ENCODE data around the gene ADAMTSL3. TPM values are rescaled to one million over a fixed set of nuclear protein-coding genes. Genes with fewer than 3 reads are reported as not detected.

The ADAMTSL3 gene
- total and polyA plus RNA-seq, 11 donors = 1.3 to 13.2 (median 7.3) TPM

DNA sequence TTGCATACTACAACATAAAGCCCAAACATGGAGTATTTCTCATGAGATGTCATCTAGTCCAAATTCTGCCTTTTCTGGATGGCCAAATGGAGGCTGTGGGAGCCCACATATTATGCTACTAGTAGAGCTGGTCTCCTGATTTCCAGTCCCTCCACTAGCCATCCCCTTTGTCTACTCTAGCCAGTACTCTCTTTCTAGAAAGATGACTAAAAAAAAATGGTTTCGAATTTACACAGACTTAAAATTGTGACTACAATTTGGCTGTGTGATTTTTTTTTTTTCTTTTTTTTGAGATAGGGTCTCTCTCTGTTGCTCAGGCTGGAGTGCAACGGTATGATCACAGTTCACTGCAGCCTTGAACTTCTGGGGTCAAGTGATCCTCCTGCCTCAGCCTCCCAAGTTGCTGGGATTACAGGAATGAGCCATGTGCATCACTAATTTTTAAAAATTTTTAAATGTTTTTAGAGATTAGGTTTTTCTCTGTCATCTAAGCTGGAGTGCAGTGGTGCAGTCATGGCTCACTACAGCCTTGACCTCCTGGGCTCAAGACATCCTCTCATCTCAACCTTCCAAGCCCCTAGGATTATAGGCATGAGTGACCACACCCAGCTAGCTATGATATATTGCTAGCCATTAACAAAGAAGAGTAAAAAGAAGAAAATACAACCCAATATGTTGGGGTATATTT, 273.9 kb downstream of the ADAMTSL3 start:
- TF ChIP-seq POLR2A (IDR thresholded peaks at IDR 0.05) = no peak
- TF ChIP-seq, protein P1, sequence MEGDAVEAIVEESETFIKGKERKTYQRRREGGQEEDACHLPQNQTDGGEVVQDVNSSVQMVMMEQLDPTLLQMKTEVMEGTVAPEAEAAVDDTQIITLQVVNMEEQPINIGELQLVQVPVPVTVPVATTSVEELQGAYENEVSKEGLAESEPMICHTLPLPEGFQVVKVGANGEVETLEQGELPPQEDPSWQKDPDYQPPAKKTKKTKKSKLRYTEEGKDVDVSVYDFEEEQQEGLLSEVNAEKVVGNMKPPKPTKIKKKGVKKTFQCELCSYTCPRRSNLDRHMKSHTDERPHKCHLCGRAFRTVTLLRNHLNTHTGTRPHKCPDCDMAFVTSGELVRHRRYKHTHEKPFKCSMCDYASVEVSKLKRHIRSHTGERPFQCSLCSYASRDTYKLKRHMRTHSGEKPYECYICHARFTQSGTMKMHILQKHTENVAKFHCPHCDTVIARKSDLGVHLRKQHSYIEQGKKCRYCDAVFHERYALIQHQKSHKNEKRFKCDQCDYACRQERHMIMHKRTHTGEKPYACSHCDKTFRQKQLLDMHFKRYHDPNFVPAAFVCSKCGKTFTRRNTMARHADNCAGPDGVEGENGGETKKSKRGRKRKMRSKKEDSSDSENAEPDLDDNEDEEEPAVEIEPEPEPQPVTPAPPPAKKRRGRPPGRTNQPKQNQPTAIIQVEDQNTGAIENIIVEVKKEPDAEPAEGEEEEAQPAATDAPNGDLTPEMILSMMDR (IDR thresholded peaks at IDR 0.05) = no peak
- Histone ChIP-seq H3K36me3 (peaks cover 0 to 46% (median 0%) of the 10 kb centered on the region in 9 donors), H3K4me1 (peaks cover 0 to 13% (median 0%) of the 10 kb centered on the region in 12 donors), H3K4me3 (no peak overlapping the region), H3K27ac (no peak overlapping the region), H3K27me3 (no peaks in the 10 kb centered on the region), H3K9me3 (no peaks in the 10 kb centered on the region)
- WGBS, 4 donors = 92 to 95% (median 94%) methylated on average over 2 of the region's 2 CpGs
- no peak for ATAC-seq
- intact Hi-C loops (cut with DNase I) = no loop called here
- DNase-seq = no peak

- no peak overlapping the region for H3K27ac ChIP-seq
- peaks cover 0 to 13% (median 0%) of the 10 kb centered on the region in 12 donors for H3K4me1 ChIP-seq
- 78 to 88% (median 83%) methylated on average over 1 of the region's 1 CpG for WGBS, 4 donors
- TF ChIP-seq POLR2A (IDR thresholded peaks at IDR 0.05) = no peak
- TF ChIP-seq, protein P1 (IDR thresholded peaks at IDR 0.05) = no peak
- DNase-seq = no peak
- peaks cover 0 to 46% (median 0%) of the 10 kb centered on the region in 9 donors for H3K36me3 ChIP-seq
- H3K9me3 ChIP-seq = no peaks in the 10 kb centered on the region
- no peak for ATAC-seq
- intact Hi-C loops (cut with DNase I) = no loop called here
- no peaks in the 10 kb centered on the region for H3K27me3 ChIP-seq
- no peak overlapping the region for H3K4me3 ChIP-seq
These were observed 274.4 kb downstream of the ADAMTSL3 start for GRCh38 chr15:83928392-83928734.

- H3K27ac ChIP-seq = peak overlapping the region in 1 of 12 donors; percentile 61
- DNase-seq = no peak
- ATAC-seq = no peak
- intact Hi-C loops (cut with DNase I) = no loop called here
- peaks cover 0 to 3% (median 0%) of the 10 kb centered on the region in 12 donors for H3K9me3 ChIP-seq
- peaks cover 0 to 13% (median 0%) of the 10 kb centered on the region in 12 donors for H3K4me1 ChIP-seq
- no peaks in the 10 kb centered on the region for H3K27me3 ChIP-seq
- H3K4me3 ChIP-seq = no peak overlapping the region
- H3K36me3 ChIP-seq = peaks cover 0 to 41% (median 0%) of the 10 kb centered on the region in 9 donors
- 80 to 86% (median 81%) methylated on average over 5 of the region's 5 CpGs for WGBS, 4 donors
- no peak for TF ChIP-seq POLR2A (IDR thresholded peaks at IDR 0.05)
- TF ChIP-seq, protein P1 (IDR thresholded peaks at IDR 0.05) = no peak
These were observed 275.0 kb downstream of the ADAMTSL3 start for GRCh38 chr15:83928878-83929418.

DNA sequence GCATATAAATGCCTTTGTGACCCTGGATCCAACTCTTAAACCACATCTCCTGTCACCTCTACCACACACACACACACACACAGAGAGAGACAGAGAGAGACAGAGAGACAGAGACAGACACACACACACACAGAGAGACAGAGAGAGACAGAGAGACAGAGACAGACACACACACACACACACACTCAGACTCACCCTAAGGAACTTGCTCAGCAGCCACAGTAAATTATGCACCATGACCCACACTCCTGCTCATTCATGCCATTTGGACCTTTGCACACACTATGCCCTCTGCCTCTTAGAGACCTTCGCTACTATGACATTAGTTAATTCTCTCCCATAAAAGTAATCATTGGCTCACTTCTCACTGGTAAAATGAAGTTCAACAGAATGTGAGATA, 275.7 kb downstream of the ADAMTSL3 start:
- ATAC-seq = no peak
- H3K4me3 ChIP-seq = no peak overlapping the region
- no peak for DNase-seq
- peaks cover 0 to 4% (median 0%) of the 10 kb centered on the region in 12 donors for H3K9me3 ChIP-seq
- 98 to 100% (median 99%) methylated on average over 1 of the region's 1 CpG for WGBS, 4 donors
- TF ChIP-seq, protein P1 (IDR thresholded peaks at IDR 0.05) = no peak
- TF ChIP-seq POLR2A (IDR thresholded peaks at IDR 0.05) = no peak
- intact Hi-C loops (cut with DNase I) = no loop called here
- H3K4me1 ChIP-seq = peaks cover 0 to 13% (median 0%) of the 10 kb centered on the region in 12 donors
- peaks cover 0 to 35% (median 0%) of the 10 kb centered on the region in 9 donors for H3K36me3 ChIP-seq
- H3K27ac ChIP-seq = peak overlapping the region in 1 of 12 donors; percentile 61
- H3K27me3 ChIP-seq = no peaks in the 10 kb centered on the region

Measured in heart left ventricle (tissue), 16 donors.